ENCODE data around the gene JAK2.
"Not testable (repeated sequence)": the region's sequence is repeated elsewhere in the genome, so short reads cannot be mapped to it uniquely, and the experiment has no call there.

JAK2 gene

DNA sequence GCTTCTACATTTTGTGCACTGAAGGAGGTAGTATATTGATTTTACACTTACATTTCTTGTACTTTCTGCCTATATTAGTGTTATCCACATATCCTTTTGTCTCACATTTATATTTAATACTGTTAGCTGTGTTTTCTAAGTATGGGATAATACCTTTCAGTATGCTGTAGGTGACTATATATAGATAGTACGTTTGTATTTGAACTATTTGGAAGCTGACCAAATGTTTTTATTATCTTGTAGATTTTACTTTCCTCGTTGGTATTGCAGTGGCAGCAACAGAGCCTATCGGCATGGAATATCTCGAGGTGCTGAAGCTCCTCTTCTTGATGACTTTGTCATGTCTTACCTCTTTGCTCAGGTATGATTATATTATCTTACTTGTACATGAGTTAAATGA is 59.1 kb downstream of the JAK2 start:
- DNase-seq, result no peak

DNA sequence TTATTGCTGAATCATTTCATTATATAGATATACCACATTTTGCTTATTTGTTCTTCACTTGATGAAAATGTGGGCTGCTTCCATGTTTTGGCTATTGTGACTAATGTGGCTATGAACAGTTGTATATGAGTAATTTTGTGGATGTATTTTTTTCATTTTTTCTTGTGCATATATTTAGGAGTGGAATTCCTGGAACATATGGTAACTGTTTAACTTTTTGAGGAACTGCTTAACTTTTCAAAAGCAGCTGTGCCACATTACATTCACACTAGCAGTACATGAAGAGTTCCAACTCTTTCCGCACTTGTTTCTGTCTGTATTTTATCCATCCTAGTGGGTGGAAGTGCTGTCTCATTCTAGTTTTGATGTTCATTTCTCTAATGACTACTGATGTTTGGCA is 67.8 kb downstream of the JAK2 start:
- DNase-seq, result no peak

DNA sequence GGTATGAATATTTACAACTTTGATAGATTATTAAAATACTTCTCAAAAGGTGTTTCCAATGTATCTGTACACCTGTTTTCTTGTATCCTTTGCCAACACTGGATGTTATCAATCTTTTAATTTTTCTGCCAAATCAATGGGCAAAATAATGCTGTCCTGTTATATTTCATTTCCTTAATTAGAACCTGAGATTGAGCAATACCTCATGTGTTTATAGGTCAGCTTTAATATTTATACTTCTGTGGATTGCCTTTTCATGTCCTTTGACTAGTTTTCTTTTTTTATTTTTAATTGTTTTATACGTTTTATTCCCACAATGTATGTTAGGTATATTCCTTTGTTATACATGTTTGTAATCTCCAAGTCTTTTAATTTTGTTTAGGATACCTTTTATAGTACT is 77.6 kb downstream of the JAK2 start:
- DNase-seq, result no peak

DNA sequence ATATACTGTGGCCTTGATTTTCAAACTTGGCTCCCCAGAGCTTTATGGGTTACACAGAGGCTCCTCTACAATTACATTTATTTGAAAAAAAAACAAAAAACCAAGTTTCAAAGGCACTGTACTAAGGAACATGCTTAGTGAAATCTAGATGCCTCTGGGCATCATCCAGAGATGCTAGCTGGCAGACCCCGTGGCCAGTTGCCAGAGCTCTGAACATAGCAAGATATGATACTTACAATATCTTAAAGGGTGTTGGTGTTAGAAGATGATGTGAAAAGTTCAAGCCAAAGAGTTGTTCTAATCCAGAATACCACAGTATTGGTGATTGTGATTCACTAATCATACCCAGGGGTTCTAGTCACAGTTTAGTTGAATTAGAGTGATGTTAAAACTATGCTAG is 87.8 kb downstream of the JAK2 start:
- no peak for DNase-seq

DNA sequence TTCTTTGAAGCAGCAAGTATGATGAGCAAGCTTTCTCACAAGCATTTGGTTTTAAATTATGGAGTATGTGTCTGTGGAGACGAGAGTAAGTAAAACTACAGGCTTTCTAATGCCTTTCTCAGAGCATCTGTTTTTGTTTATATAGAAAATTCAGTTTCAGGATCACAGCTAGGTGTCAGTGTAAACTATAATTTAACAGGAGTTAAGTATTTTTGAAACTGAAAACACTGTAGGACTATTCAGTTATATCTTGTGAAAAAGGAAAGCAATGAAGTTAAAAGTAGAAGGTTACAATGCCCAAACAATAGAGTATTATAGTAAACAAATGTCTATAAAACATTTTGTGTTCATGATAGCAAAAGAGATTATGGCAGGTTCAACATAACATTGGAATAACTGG is 88.6 kb downstream of the JAK2 start:
- no peak for DNase-seq

DNA sequence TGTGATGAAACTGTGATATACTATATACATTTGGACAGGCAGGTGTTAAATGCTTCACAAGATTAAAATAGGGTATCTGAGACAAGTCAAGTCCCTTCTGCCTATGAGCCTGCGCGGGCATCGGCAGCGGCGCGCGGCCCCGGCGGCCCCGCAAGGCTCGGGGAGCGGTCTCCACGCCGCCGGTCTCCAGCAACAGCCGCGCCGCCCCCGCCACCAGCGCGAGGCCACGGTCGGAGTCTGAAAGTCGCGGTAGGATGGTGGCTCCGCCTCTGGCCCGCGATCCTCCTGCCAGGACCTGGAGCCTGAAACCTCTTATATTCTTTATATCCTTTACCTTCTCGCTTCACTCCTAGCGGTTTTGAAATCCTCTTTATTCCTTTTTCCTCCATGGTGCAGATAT is 100.9 kb downstream of the JAK2 start:
- no peak for DNase-seq

DNA sequence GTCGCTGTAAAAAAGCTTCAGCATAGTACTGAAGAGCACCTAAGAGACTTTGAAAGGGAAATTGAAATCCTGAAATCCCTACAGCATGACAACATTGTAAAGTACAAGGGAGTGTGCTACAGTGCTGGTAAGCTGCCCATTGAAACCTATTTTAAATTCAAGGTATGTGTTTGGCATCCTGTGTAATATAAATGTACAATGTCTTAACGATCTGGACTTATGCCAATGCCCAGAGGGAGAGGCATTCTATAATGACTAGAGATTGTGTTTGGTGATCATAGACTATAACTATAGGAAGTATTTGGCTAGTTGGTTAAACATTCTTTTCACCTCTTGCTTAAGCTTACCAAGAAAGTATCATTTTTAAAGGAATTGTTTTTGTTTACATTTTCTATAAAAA is 104.7 kb downstream of the JAK2 start:
- DNase-seq, result no peak

DNA sequence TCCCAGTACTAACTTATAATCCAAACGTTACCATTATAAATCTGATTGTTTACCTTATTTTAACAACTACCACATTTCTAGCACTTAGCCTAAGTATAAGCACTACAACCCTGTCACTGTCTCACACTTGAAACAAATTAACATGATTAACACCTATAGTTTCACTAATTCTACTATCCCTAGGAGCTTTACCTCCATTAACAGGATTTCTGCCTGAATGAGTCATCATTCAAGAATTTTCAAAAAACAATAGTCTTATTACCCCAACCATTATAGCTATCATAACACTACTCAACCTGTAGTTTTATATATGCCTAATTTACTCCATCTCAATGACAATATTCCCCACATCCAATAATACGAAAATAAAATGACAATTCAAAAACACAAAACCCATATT is 110.7 kb downstream of the JAK2 start:
- DNase-seq, result no peak

DNA sequence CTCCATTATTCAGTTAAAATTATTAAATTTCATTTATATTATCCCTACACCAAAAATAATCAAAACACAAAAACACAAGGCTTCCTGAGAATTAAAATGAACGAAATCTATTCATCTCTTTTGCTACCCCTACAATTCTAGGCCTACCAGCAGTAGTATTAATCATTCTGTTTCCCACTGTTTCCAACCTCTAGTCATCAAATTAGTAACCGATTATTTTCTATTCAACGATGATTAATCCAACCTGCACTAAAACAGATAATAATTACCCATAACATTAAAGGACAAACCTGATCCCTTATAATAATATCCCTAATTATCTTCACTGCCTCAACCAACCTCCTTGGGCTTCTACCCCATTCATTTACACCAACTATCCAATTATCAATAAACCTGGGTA is 114.4 kb downstream of the JAK2 start:
- no peak for DNase-seq

DNA sequence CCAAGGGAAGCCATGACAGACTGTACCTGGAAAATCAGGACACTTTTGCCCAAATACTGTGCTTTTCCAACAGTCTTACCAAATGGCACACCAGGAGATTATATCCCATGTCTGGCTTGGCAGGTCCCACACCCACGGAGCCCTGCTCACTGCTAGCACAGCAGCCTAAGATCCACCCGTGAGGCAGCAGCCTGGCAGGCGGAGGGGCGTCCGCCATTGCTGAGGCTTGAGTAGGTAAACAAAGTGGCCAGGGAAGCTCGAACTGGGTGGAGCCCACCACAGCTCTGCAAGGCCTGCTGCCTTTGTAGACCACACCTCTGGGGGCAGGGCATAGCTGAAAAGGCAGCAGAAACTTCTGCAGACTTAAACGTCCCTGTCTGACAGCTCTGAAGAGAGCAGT is 116.1 kb downstream of the JAK2 start:
- DNase-seq, result not testable (repeated sequence)

DNA sequence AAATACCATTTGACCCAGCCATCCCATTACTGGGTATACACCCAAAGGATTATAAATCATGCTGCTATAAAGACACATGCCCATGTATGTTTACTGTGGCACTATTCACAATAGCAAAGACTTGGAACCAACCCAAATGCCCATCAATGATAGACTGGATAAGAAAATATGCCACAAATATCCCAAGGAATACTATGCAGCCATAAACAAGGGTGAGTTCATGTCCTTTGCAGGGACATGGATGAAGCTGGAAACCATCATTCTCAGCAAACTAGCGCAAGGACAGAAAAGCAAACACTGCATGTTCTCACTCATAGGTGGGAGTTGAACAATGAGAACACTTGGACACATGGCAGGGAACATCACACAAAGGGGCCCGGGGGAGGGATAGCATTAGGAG is 121.4 kb downstream of the JAK2 start:
- DNase-seq, result not testable (repeated sequence)

DNA sequence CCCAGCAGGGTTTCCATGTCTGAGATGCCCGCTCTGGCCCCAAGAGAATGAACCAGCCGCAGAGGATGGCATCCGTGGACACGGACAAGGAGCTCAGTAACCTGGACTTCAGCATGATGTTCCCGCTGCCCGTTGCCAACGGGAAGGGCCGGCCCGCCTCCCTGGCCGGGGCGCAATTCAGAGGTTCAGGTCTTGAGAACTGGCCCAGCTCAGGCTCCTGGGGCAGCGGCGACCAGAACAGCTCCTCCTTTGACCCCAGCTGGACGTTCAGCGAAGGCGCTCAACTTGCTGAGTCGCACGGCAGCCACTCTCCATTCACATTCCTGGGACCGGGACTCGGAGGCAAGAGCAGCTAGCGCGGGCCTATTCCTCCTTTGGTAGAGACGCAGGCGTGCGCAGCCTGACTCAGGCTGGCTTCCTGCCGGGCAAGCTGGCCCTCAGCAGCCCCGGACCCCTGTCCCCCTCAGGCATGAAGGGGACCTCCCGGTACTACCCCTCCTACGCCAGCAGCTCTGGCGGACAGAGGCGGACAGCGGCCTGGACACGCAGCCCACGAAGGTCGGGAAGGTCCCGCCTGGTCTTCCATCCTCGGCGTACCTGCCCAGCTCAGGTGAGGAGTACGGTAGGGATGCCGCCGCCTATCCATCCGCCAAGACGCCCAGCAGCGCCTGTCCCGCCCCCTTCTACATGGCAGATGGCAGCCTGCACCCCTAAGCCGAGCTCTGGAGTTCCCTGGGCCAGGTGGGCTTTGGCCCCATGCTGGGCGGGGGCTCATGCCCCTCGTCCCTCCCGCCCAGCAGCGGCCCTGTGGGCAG is 126.0 kb downstream of the JAK2 start:
- no peak for DNase-seq

DNA sequence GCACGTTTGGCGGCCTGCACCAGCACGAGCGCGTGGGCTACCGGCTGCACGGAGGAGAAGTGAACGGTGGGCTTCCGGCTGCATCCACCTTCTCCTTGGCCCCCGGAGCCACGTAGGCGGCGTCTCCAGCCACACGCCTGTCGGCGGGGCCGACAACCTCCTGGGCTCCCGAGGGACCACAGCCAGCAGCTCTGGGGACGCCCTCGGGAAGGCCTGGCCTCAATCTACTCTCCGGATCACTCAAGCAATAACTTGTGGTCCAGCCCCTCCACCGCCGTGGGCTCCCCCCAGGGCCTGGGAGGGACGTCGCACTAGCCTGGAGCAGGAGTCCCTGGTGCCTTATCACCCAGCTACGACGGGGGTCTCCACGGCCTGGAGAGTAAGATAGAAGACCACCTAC is 126.6 kb downstream of the JAK2 start:
- DNase-seq, result no peak

DNA sequence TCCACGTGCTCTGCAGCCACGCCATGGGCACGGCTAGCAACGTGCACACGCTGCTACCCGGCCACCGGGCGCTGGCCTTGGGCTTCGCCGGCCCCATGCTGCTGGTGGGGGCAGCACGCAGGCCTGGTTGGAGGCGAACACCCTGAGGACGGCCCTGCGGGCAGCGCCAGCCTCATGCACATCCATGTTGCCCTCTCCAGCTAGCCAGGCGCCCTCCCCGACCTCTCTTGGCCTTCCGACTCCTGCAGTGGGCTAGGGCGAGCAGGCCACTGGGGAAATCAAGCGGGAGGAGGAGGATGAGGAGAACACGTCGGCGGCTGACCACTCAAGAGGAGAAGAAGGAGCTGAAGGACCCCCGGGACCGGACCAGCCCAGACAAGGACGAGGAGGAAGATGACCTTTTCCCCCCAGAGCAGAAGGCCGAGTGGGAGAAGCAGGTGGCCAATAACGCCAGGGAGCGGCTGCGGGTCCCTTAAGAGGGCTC is 127.1 kb downstream of the JAK2 start:
- no peak for DNase-seq

DNA sequence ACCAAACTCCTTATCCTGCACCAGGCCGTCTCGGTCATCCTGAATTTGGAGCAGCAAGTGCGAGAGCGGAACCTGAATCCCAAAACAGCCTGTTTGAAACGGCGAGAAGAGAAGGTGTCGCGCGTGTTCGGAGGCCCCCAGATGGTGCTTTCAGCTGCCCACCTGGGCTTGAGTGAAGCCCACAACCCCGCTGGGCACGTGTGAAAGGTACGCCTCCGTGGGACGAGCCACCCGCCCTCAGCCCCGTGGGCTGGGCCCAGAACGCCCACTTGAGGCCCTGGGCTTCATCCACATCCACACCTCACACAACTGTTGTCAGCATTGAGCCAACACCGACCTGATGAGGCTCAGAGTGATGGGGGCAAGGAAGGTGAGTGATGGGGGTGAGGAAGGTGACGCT is 127.6 kb downstream of the JAK2 start:
- no peak for DNase-seq

DNA sequence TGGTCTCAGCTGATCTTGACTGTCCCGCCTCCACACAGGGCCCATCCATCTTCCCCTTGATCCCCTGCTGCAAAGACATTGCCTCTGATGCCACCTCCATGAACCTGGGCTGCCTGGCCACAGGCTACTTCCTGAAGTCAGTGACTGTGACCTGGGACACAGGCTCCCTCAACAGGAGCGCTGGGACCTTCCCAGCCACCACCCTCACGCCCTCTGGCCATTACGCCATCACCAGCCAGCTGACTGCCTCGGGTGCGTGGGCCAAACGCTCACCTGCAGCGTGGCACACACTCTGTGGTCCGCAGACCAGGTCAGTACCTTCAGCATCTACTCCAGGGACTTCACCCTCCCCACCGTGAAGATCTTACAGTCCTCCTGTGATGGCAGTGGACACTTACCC is 128.5 kb downstream of the JAK2 start:
- DNase-seq, result no peak

DNA sequence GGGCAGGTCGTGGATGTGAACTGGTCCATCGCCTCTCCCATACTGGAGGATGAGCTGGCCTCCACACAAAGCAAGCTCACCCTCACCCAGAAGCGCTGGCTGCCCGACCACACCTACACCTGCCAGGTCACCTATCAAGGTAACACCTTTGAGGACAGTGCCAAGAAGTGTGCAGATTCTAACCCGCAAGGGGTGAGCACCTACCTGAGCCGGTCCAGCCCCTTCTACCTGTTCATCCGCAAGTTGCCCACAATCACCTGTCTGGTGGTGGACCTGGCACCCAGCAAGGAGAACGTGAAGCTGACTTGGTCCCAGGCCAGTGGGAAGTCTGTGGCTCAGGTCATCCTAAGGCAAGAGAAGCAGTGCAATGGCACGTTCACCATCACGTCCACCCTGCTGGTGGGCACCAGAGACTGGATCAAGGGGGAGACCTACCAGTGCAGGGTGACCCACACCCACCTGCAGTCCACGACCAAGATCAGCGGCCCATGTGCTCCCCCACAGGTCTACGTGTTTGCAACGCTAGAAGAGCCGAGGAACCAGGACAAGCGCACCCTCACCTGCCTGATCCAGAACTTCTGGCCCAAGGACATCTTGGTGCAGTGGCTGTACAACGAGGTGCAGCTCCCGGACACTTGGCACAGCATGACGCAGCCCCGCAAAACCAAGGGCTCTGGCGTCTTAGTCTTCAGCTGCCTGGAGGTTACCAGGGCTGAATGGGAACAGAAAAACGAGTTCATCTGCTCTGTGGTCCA is 129.1 kb downstream of the JAK2 start:
- no peak for DNase-seq

DNA sequence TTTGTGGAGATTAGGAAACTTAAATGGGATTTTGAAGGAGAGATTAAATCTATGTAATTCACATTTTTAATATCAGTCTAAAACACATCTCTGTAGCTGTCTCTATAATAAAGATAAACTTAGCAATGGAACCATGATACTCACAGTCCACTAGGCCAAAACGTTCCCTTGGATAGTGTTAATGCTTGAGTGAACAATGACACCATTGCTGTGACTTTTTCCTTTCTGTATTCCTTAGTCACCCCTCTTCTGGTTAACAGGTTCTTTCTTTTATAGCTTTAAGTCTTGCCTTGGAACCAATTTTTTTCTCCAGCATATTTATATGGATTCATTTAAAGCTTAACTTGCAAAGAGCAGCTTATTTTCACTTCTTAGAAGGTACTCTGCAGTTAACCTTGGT is 137.0 kb downstream of the JAK2 start:
- no peak for DNase-seq

DNA sequence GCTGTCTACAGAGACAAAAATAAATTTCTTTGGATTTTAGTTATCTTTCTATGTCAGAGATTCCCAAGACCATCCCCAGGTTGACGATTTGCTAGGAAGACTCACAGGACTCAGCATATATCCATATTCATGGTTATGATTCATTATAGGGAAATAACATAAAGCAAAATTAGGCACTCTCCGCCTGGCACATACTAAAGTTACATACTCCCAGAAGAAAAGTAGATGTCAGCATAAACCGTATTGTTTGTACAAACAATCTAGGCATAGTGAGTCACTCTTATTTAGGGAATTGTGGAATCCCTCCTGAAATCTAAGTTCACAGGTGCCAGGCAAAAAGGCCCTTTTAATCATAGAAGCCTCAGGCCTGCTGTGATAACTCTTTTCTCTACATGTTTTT is 137.4 kb downstream of the JAK2 start:
- no peak for DNase-seq

DNA sequence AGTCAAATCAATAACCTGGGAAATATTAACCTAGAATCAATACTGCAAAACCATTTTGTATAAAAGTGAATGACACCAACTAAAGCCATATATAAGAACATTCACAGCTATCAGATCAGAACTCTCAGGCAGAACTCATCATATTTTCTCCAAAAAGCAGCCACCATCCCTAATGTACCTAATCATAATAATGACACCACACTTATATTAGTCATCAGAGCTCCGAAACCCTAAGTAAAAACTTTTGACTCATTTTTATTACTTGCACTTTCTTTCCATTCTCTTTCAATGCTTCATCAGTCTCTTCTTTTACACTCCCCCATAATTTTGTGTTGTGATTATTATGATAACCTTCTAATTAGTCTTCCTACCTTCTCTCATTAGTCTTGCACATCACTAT is 155.1 kb downstream of the JAK2 start:
- DNase-seq, result no peak

DNA sequence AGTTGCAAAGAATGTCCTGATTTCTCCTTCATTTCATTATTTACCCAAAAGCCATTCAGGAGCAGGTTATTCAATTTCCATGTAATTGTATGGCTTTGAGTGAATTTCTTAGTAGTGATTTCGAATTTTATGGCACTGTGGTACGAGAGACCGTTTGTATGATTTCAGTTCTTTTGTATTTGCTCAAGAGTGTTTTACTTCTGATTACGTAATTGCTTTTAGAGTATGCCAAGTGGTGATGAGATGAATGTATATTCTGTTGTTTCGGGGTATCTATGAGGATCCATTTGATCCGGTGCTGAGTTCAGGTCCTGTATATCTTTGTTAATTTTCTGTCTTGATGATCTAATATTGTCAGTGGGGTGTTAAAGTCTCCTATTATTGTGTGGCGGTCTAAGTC is 159.1 kb downstream of the JAK2 start:
- no peak for DNase-seq

DNA sequence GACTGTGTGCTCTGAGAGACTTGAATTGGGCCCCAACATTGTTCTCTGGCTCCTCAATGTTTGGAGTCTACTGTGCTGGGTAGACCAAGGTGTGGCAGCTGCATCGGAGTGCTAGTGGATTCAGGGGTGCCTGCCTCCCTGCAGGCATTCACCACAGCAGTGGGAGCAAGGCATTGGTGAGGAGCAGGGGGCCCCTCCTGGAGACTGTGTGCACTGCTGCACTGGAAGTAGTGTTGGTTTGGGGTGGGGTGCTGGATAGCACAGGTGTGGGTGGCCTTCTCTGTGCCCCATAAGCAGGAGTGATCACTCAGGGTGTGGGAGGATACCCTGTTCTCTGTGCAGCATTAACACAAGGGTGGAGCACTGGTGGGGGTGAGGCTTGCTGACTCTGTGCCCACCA is 161.2 kb downstream of the JAK2 start:
- no peak for DNase-seq
